HepG2 (cell line): ENCODE data around the gene EFNA3. TPM values are rescaled to one million over a fixed set of nuclear protein-coding genes. Genes with fewer than 3 reads are reported as not detected.
A peak's percentile ranks its signal among the peaks of the same experiment; 100 is the strongest.

Experiments
- ADNP ChIP-seq: sonication (generic); formaldehyde crosslinking; IDR thresholded peaks from 2 replicates; pipeline ENCODE4 v1.4.0; 2020; ENCODE audit warnings: missing genetic modification reagents
- AHR ChIP-seq: IDR thresholded peaks from 2 replicates; pipeline ENCODE4 v1.6.1; 2018; ENCODE audit warnings: missing genetic modification reagents, missing compliant biosample characterization
- ATF5 ChIP-seq: sonication (generic); formaldehyde crosslinking; IDR thresholded peaks from 2 replicates; pipeline ENCODE4 v1.4.0; 2020; ENCODE audit warnings: mild to moderate bottlenecking, low read depth, missing genetic modification reagents
- DR1 ChIP-seq: sonication (generic); formaldehyde crosslinking; IDR thresholded peaks from 2 replicates; pipeline ENCODE4 v1.8.0; 2021; ENCODE audit warnings: mild to moderate bottlenecking, missing genetic modification reagents, inconsistent platforms
- FOXC1 ChIP-seq: sonication (generic); formaldehyde crosslinking; IDR thresholded peaks from 2 replicates; pipeline ENCODE4 v1.8.0; 2022; ENCODE audit warnings: mild to moderate bottlenecking, missing genetic modification reagents, borderline replicate concordance
- GMEB2 ChIP-seq: IDR thresholded peaks from 2 replicates; pipeline ENCODE4 v1.6.1; 2016; ENCODE audit warnings: missing biosample characterization, missing genetic modification reagents, low read depth
- GZF1 ChIP-seq: sonication (generic); formaldehyde crosslinking; IDR thresholded peaks from 2 replicates; pipeline ENCODE4 v1.5.1; 2020; ENCODE audit warnings: mild to moderate bottlenecking, missing genetic modification reagents
- HDAC2 ChIP-seq: sonication (generic); formaldehyde crosslinking; IDR thresholded peaks from 2 replicates; pipeline ENCODE4 v1.4.0; 2020; ENCODE audit warnings: missing genetic modification reagents
- HDAC6 ChIP-seq: fragments of 200-600 bp; sonication (generic); IDR thresholded peaks from 2 replicates; pipeline ENCODE4 v1.7.0; 2017; ENCODE audit warnings: mild to moderate bottlenecking, antibody characterized with exemption, low read length, low read depth
- KLF12 ChIP-seq: sonication (generic); formaldehyde crosslinking; IDR thresholded peaks from 2 replicates; pipeline ENCODE4 v1.4.0; 2020; ENCODE audit warnings: missing genetic modification reagents, borderline replicate concordance
- MTF1 ChIP-seq: sonication (generic); formaldehyde crosslinking; IDR thresholded peaks from 2 replicates; pipeline ENCODE4 v1.5.0; 2020; ENCODE audit warnings: missing genetic modification reagents
- MXD3 ChIP-seq: IDR thresholded peaks from 2 replicates; pipeline ENCODE4 v1.6.1; 2016; ENCODE audit warnings: mild to moderate bottlenecking, missing biosample characterization, missing genetic modification reagents
- NBN ChIP-seq: fragments of 450-650 bp; conservative IDR thresholded peaks from 2 replicates; pipeline ENCODE4 v1.6.1; 2017
- NFATC3 ChIP-seq: sonication (generic); formaldehyde crosslinking; IDR thresholded peaks from 2 replicates; pipeline ENCODE4 v1.5.1; 2020; ENCODE audit warnings: mild to moderate bottlenecking, missing genetic modification reagents
- RFX1 ChIP-seq: fragments of 450-650 bp; IDR thresholded peaks from 2 replicates; pipeline ENCODE4 v1.6.1; 2017
- STAT6 ChIP-seq: sonication (generic); formaldehyde crosslinking; IDR thresholded peaks from 2 replicates; pipeline ENCODE4 v1.4.0; 2020; ENCODE audit warnings: missing genetic modification reagents, mild to moderate bottlenecking, borderline replicate concordance
- SYNCRIP ChIP-seq: fragments of 200-400 bp; formaldehyde crosslinking; IDR thresholded peaks from 2 replicates; pipeline ENCODE4 v1.6.1; 2018; ENCODE audit warnings: mild to moderate bottlenecking, low read depth, low read length; ENCODE audit not compliant: insufficient read depth
- ZBTB14 ChIP-seq: sonication (generic); formaldehyde crosslinking; IDR thresholded peaks from 2 replicates; pipeline ENCODE4 v1.4.0; 2020; ENCODE audit warnings: missing genetic modification reagents
- ZBTB26 ChIP-seq: IDR thresholded peaks from 2 replicates; pipeline ENCODE4 v1.6.1; 2016; ENCODE audit warnings: missing compliant biosample characterization, missing genetic modification reagents, borderline replicate concordance
- ZSCAN30 ChIP-seq: sonication (generic); formaldehyde crosslinking; IDR thresholded peaks from 2 replicates; pipeline ENCODE4 v1.5.0; 2020; ENCODE audit warnings: mild to moderate bottlenecking, missing genetic modification reagents
- polyA plus RNA-seq, 8 experiments: library from polyadenylated mRNA; depleted of rRNA in 3 of 8; stranded (reverse) in 7 of 8; unstranded in 1 of 8; fragments of >200 nt; fragmentation: Illumina TruSeq in 4 of 8; extraction: Trizol in 4 of 8; gene quantifications; 2 replicates each; pipeline versions ENCODE4 v1.2.1 to v1.2.3, GENCODE V29; 2011 to 2016; ENCODE audit warnings: low read depth in 4 of 8, missing spikeins in 1 of 8, mixed read lengths in 1 of 8; ENCODE audit not compliant: insufficient read depth in 1 of 8
- total RNA-seq, 5 experiments: library from RNA; depleted of rRNA; stranded (reverse); fragments of >200 nt; fragmentation: Illumina TruSeq; extraction: Trizol; gene quantifications; 2 replicates each; pipeline ENCODE4 v1.2.3, GENCODE V29; 2016; ENCODE audit warnings: low read depth in 1 of 5

EFNA3 gene
- total and polyA plus RNA-seq, 2 of the 13 experiments (the other 11 are each of a cell fraction or from before 2014, with no cell fraction given), result 1.0 to 5.7 TPM

GRCh38 chr1:155050560-155051341 is 27.9 kb upstream of the EFNA3 start, which contains the start of gene ADAM15 (continued):
- TF ChIP-seq STAT6 (CRISPR knock-in tag) (peak; percentile 50; the same call in 1 of the 2 replicates), ZBTB14 (CRISPR knock-in tag) (no peak), MTF1 (CRISPR knock-in tag) (no peak), GZF1 (CRISPR knock-in tag) (0 out of 2 replicates have a peak, but pooled peaks have one; percentile 53), HDAC6 (no peak), GMEB2 (CRISPR knock-in tag) (no peak), MXD3 (CRISPR knock-in tag) (peak; percentile 58; the same call in 1 of the 2 replicates), RFX1 (no peak), NBN (no peak), KLF12 (peak; percentile 87; the same call in 1 of the 2 replicates), SYNCRIP (no peak), ATF5 (CRISPR knock-in tag) (peak; percentile 73; the same call in 1 of the 2 replicates), AHR (CRISPR knock-in tag) (no peak; the same call in 1 of the 2 replicates), HDAC2 (CRISPR knock-in tag) (peak; percentile 69), ADNP (peak; percentile 90; the same call in 1 of the 2 replicates), ZSCAN30 (CRISPR knock-in tag) (no peak), ZBTB26 (CRISPR knock-in tag) (no peak), NFATC3 (peak; percentile 47; the same call in 1 of the 2 replicates), DR1 (CRISPR knock-in tag) (peak; percentile 63), FOXC1 (CRISPR knock-in tag) (peak; percentile 89)
